Nucleus accumbens (tissue), 56 donors: Measurements from ENCODE around the gene MIER3.
"Not testable (repeated sequence)": the region's sequence is repeated elsewhere in the genome, so short reads cannot be mapped to it uniquely, and the experiment has no call there.

Experiments used
- DNase-seq, 56 donors: peaks; one replicate each; lab custom pipeline; 2025; lab: John Stamatoyannopoulos, UW

The MIER3 gene

DNA sequence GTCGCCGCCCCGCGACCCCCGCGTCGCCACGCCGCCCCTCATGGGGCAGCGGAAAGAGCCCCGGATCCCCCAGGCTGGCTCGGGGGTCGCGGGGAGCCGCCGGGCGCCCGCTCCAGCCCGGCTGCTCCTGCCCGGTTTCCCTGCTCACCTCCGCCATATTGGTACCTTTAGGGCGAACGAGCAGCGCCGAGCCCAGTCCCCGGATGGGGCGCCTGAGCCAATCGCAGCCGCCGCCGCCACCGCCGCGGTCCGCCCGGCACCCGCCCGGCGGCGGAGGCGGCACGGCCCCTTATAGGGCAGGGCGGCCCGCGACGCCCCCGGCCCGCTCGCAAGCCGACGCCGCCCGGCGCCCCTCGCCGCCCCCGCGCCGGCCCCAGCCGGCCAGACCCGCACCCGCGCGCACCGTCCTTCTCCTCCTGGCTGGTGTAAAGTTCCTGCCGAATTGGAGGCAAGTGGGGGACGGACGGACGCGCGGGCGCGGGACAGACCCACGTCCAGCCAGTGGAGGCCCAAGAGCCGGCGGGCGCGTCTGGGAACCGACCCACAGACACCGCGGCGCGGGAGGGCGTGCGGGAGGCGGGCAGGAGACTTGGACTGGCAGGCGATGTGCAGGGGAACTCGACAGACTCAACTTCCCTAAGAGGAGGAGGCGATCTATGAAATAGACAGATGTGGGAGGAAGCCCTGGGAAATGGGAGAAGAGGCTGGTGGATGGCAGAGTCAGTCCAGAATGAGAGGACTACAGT lies at the start of gene MIER3:
Gene MIER3 (minus strand): TSS at position 178 of the 746 bp plus-strand sequence. CDS start 21 bp downstream, at position 157.
- DNase-seq = peak in 54 of 56 donors; percentile 9 to 83 (median 66)

DNA sequence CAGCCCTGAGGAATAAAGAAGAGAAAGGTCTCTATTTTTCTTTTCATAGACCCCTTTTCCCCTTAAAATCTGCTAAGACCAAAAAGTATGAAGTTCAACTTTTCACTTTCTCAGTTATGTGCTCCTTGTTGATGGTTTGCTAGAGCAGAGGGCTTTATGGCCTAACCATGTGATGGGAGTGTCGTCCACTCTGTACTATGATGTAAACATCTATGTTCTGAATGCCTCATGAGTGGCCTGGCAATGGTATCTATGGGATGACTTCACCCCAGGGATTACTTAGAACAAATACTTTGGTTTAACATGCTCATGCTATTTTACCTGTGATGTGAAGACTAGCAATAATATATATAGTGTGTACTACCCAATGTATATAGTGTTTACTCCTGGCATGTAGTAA lies 43.7 kb upstream of the MIER3 start:
- DNase-seq = no peak

GRCh38 chr5:56993241-56993640 lies 41.3 kb upstream of the MIER3 start:
- DNase-seq = no peak

DNA sequence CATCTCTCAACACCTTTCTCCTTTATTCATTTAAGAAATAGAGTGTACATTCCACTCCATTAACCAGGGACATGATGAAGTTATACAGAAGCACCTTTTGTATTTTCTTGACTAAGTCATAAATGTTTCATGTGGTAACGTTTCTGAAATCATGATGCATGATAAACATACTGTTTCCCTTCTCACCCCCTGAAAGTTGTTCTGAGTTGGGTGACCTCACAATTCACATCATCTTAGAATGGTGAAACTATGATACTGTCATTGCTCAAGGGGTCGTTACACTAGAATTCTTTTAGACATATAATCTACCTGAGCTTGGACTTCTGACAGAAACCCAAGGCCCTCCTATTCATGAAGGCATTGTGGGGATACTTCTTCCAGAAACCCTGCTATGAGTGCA lies 37.8 kb upstream of the MIER3 start:
- no peak for DNase-seq

- no peak for DNase-seq
These were observed 36.6 kb upstream of the MIER3 start for GRCh38 chr5:56988490-56988889.

- DNase-seq = no peak
These were observed 35.2 kb upstream of the MIER3 start for GRCh38 chr5:56987171-56987570.

GRCh38 chr5:56986626-56986947 lies 34.7 kb upstream of the MIER3 start:
- DNase-seq = no peak

DNA sequence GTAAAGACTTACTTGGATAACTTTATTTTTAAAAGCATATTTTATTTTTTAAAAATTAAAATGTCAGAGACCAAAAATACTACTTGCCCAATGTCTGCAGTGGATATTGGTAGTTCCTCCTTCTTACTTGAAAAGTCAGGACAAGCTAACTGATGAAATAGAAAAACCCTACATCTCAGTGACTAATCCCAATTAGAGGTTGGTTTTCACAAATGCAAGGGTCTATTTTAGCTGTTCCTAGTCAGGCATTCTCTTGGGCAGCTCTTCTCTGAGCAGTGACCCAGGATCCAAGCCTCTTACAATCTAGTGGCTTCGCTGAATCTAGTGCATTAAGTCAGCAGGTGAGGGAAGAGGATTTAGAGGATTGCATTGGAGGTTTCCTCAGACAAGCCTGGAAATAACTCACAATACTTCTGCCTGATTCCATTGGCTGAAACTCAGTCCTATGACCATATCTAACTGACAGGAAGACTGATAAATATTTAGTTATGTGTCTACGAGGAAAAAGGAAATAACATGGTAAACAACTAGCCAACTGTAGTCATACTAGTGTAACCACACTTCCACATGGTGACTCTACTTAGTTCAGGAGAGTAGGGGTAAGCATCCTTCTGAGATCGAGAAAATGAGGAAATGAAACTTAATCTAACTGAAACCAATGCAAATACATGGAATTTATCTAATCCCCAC lies 34.2 kb upstream of the MIER3 start:
- DNase-seq = no peak

DNA sequence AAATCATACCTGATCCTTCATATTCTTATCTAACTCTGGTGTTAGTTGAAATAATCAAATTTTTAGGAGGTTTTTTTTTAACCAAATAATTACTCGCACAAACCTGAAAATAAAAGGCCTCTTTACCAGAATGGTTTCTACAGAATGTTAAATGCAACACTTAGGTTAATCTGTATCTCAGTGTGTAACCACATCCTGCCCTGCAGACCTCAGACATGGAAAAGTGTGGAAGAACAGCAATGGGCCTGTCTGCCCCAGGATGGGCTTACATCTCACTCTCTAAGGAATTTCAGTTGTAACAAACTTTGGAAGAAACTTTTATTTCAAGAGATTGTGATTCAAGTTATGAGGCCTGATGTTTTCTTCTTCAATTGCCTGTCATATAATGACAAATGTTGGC lies 32.5 kb upstream of the MIER3 start:
- no peak for DNase-seq

DNA sequence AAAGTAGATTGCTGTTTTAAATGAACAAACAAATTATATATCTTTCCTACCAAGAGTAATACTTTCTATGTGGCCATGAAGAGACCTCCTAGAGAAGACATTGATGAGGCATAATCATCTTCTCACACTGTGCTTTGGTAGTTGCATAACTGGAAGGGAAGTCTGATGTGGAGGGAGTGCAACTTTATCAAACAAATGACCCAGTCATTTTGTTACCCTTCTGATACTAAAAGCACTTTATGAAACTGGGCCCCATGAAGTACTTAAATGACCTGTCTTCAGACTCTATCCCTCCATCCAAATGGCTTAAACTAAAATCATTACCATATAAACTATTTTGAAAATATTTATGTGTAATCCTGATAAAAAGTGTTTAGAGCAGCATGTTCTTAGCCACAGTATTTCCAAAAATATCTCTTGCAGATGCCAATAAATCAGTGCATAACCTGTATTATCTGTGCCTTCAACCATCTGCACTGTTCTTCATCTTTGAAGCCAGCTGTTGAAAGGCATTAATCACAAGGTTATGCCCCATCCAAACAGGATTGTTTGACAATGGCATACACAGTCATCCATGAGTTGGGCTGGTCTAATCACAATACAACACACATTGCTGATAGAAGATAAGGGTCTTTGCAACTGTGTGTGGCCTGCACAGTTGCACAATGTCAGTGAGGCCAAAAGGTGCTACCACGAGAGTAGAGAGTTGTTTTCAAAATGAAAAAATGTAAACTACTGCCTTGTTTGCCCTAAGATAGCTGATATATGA lies 31.9 kb upstream of the MIER3 start:
- no peak for DNase-seq

DNA sequence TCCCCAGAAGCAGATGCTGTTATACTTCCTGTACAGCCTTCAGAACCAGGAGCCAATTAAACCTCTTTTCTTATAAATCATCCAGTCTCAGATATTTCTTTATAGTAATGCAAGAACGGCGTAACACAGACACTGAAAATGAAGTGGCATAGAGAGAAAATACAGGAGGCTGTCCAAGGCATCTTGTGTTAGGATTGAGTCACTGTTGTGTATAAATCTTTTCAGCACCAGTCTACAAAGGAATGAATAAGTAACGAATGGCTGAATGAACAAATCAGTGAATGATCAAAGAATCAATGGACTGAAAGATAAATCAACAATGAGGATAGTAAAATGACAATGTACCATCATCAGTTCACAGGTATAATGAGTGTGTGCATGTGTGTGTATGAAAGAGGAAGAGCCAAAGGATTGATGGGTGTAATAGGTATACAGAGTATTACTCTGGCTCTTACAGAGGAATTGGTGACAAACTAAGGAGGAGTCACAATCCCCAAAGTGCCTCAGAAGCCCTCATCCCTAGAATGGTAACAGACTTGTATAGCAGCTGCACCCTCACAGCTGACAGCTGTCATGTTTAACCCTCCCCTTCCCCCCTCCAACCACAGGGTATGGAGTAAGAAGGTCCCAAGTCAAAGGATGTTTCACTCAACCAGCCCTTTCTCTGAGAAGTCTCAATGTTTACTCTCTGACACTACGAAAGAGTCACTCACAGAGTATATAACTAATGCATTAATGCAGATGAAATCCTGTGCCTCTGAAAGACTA lies 29.8 kb upstream of the MIER3 start:
- DNase-seq = no peak

GRCh38 chr5:56979968-56980367 lies 28.0 kb upstream of the MIER3 start:
- no peak for DNase-seq

GRCh38 chr5:56979526-56979925 lies 27.6 kb upstream of the MIER3 start:
- not testable (repeated sequence) for DNase-seq

- no peak for DNase-seq
These were observed 25.9 kb upstream of the MIER3 start for GRCh38 chr5:56977822-56978221.

DNA sequence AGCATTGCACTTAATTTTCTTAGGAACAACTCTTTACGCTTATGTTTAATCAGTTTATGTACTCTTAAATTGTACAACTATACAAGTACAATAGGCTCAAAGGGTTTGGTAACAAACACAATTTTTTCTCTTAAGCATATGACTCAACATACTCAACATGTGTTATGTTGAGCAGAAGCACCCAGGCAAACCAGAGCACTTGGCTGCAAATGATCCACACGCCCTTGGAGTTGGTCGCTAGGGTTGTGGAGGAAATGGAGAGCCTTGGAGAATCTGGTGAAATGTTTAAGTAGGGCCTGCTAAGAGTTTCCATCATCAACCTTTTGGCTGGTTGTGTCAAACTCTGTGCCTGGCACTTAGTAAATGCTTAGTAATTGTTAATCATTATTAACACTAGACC lies 25.1 kb upstream of the MIER3 start:
- no peak for DNase-seq

GRCh38 chr5:56974241-56974640 lies 22.3 kb upstream of the MIER3 start:
- no peak for DNase-seq

GRCh38 chr5:56973473-56973872 lies 21.6 kb upstream of the MIER3 start:
- DNase-seq = no peak

- DNase-seq = no peak
These were observed 19.4 kb upstream of the MIER3 start for GRCh38 chr5:56971275-56971674.

DNA sequence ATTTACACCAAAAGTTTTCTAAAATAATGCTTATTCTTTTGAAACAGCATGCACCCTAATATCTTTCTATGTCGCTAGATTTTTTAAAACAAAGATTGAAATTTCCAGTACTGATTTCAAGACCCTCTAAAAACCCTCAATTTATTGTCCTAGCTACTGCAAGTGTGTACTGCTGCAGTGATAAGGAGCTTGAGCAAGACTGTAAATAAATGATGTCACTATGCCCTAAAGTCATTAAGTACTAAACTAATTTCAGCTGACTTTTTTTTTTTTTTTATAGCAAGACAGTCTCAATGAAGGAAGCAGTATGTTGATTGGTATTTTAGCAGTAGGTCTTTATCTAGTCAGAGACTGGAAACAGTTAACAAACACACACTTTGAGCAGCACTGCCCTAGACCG lies 12.2 kb upstream of the MIER3 start:
- no peak for DNase-seq

DNA sequence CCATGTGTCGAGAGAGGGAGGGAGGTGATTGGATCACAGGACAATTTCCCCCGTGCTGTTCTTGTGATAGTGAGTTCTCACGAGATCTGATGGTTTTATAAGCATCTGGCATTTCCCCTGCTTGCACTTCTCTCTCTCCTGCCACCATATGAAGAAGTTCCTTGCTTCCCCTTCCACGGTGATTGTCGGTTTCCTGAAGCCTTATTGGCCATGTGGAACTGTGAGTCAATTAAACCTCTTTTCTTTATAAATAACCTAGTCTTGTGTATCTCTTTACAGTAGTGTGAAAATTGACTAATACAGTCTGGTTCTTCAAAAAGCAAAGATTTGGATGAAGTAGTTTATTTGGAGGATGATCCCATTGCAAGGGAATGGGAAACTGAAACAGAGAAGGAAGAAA lies 11.3 kb upstream of the MIER3 start:
- no peak for DNase-seq

DNA sequence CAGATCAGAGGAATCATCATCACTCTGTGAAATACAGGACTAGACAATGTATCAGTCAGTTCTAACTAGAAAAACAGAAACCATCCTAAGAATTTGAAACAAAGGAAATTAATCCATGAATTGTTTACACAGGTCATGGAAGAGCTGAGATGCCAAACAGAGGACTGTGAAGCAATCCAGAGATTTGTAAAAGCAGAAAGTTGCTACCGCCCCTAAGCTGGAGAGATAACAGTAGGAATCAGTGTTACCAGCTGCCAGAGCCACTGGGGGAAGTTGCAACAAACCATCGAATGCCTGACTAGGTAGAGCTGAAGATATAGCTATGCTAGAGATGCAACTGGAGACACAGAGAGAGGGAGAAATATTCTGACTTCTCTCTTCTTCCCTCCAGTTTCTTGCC lies 10.4 kb upstream of the MIER3 start:
- DNase-seq = no peak
